K562 (cell line): ENCODE measurements around the gene AFF1. TPM values are rescaled to one million over a fixed set of nuclear protein-coding genes. Genes with fewer than 3 reads are reported as not detected.

ENCODE experiments used
- CBX1 ChIP-seq: sonication (generic); IDR thresholded peaks from 2 replicates; pipeline ENCODE4 v1.6.1; 2016; ENCODE audit warnings: antibody characterized with exemption, low read depth, mild to moderate bottlenecking
- E2F1 ChIP-seq: sonication (generic); formaldehyde crosslinking; IDR thresholded peaks from 2 replicates; pipeline ENCODE4 v1.8.1; 2023; ENCODE audit warnings: mild to moderate bottlenecking, missing genetic modification reagents, moderate library complexity
- EGR1 ChIP-seq: fragments of 450-650 bp; conservative IDR thresholded peaks from 2 replicates; pipeline ENCODE4 v1.6.1; 2017; ENCODE audit warnings: mild to moderate bottlenecking
- ELK1 ChIP-seq: sonication (generic); formaldehyde crosslinking; IDR thresholded peaks from 2 replicates; pipeline ENCODE4 v1.8.1; 2022; ENCODE audit warnings: missing genetic modification reagents
- FIP1L1 ChIP-seq: fragments of 200-400 bp; formaldehyde crosslinking; IDR thresholded peaks from 2 replicates; pipeline ENCODE4 v1.6.1; 2018; ENCODE audit warnings: mild to moderate bottlenecking, low read depth, low read length; ENCODE audit not compliant: poor library complexity, severe bottlenecking
- FOXP1 ChIP-seq: sonication (generic); formaldehyde crosslinking; IDR thresholded peaks from 2 replicates; pipeline ENCODE4 v1.8.0; 2022; ENCODE audit warnings: mild to moderate bottlenecking, missing genetic modification reagents
- HDAC3 ChIP-seq: fragments of 450-650 bp; IDR thresholded peaks from 2 replicates; pipeline ENCODE4 v1.6.1; 2018; ENCODE audit warnings: borderline replicate concordance, mild to moderate bottlenecking, moderate library complexity; ENCODE audit not compliant: partially characterized antibody
- HMGN3 ChIP-seq: IDR thresholded peaks from 2 replicates; pipeline ENCODE4 v1.6.1; 2011; ENCODE audit warnings: borderline replicate concordance, low read depth, mild to moderate bottlenecking, mixed read lengths, low read length; ENCODE audit not compliant: insufficient read length; ENCODE audit errors: extremely low read depth
- KDM5B ChIP-seq: fragments of 200-600 bp; sonication (generic); IDR thresholded peaks from 2 replicates; pipeline ENCODE4 v1.6.1; 2012; ENCODE audit warnings: low read depth, mild to moderate bottlenecking, moderate library complexity, low read length, control low read depth, inconsistent platforms; ENCODE audit not compliant: insufficient replicate concordance
- KLF1 ChIP-seq: fragments of 450-650 bp; IDR thresholded peaks from 2 replicates; pipeline ENCODE4 v1.6.1; 2016; ENCODE audit warnings: missing genetic modification characterization, missing compliant biosample characterization
- MYC ChIP-seq, 2 experiments: fragments of 250-450 bp in 1 of 2; sonication (Bioruptor Pico) in 1 of 2; IDR thresholded peaks; 2 replicates each; pipeline versions ENCODE4 v1.5.1 to v1.6.1; 2012 to 2021; ENCODE audit warnings: low read depth in 2 of 2, borderline replicate concordance in 1 of 2, improper control_type of control experiment in 1 of 2, low read length in 1 of 2, mild to moderate bottlenecking in 1 of 2, moderate library complexity in 1 of 2
- OTX1 ChIP-seq: fragments of 450-650 bp; formaldehyde crosslinking; IDR thresholded peaks from 2 replicates; pipeline ENCODE4 v1.4.0; 2022; ENCODE audit warnings: mild to moderate bottlenecking
- PHF8 ChIP-seq: fragments of 200-600 bp; sonication (generic); IDR thresholded peaks from 2 replicates; pipeline ENCODE4 v1.6.1; 2012; ENCODE audit warnings: mixed run types, mild to moderate bottlenecking, inconsistent platforms, low read length, moderate library complexity, borderline replicate concordance
- POLR2A ChIP-seq: fragments of 450-650 bp; conservative IDR thresholded peaks from 2 replicates; pipeline ENCODE4 v1.6.1; 2016
- PRDM10 ChIP-seq: fragments of 450-650 bp; IDR thresholded peaks from 2 replicates; pipeline ENCODE4 v1.6.1; 2018; ENCODE audit not compliant: partially characterized antibody
- ZBED1 ChIP-seq: IDR thresholded peaks from 2 replicates; pipeline ENCODE4 v1.6.1; 2014
- ZNF124 ChIP-seq: sonication (generic); formaldehyde crosslinking; IDR thresholded peaks from 2 replicates; pipeline ENCODE4 v1.8.1; 2022; ENCODE audit warnings: missing genetic modification reagents
- ZNF431 ChIP-seq: sonication (generic); formaldehyde crosslinking; IDR thresholded peaks from 2 replicates; pipeline ENCODE4 v1.8.0; 2022; ENCODE audit warnings: mild to moderate bottlenecking, missing genetic modification reagents
- ZNF740 ChIP-seq, 3 experiments: fragments of 200-800 bp in 1 of 3; sonication (Bioruptor generic) in 1 of 3; sonication (generic) in 1 of 3; formaldehyde crosslinking in 1 of 3; IDR thresholded peaks; 2 replicates each; pipeline versions ENCODE4 v1.6.1 to v1.8.0; 2016 to 2022; ENCODE audit warnings: mild to moderate bottlenecking in 2 of 3, missing compliant biosample characterization in 2 of 3, missing genetic modification characterization in 2 of 3, missing genetic modification reagents in 1 of 3
- polyA plus RNA-seq, 8 experiments: library from polyadenylated mRNA; depleted of rRNA in 4 of 8; stranded (reverse) in 5 of 8; unstranded in 3 of 8; fragments of >200 nt; fragmentation: Nextera tagmentation in 2 of 8; fragmentation: Illumina TruSeq in 1 of 8; extraction: Ambion mirVana in 2 of 8; extraction: Trizol in 1 of 8; gene quantifications; 2 replicates each; pipeline versions ENCODE4 v1.2.1 to v1.2.3, GENCODE V29; 2011 to 2014; ENCODE audit warnings: inconsistent platforms in 1 of 8, missing spikeins in 1 of 8
- total RNA-seq, 7 experiments: library from RNA; depleted of rRNA in 6 of 7; stranded (reverse); fragments of >200 nt in 6 of 7; fragmentation: Illumina TruSeq in 2 of 7; extraction: Trizol in 2 of 7; gene quantifications; 2 replicates each; pipeline versions ENCODE4 v1.2.1 to v1.2.3, GENCODE V29; 2011 to 2021; ENCODE audit warnings: low replicate concordance in 1 of 7

The AFF1 gene
- total and polyA plus RNA-seq, 9 of the 15 experiments (the other 6 are each of a cell fraction or from before 2014, with no cell fraction given) = 4.1 to 47.5 (median 17.2) TPM

- TF ChIP-seq MYC (IDR thresholded peaks at IDR 0.05; ENCODE audit: low read depth, low read length) (peak; percentile 45), MYC (CRISPR knock-in tag; IDR thresholded peaks at IDR 0.05; ENCODE audit: borderline replicate concordance, low read depth) (0 out of 2 replicates have a peak, but pooled peaks have one; percentile 27), FOXP1 (CRISPR knock-in tag) (peak; percentile 5; the same call in 1 of the 2 replicates), PHF8 (peak; percentile 60; the same call in 1 of the 2 replicates), CBX1 (peak; percentile 47; the same call in 1 of the 2 replicates), HDAC3 (no peak), ZNF124 (no peak), E2F1 (peak; percentile 53; the same call in 1 of the 2 replicates), HMGN3 (peak; percentile 67), KDM5B (peak; percentile 86), PRDM10 (peak; percentile 74), ELK1 (CRISPR knock-in tag) (no peak), ZBED1 (peak; percentile 43; the same call in 1 of the 2 replicates), EGR1 (peak; percentile 82; the same call in 1 of the 2 replicates), FIP1L1 (peak; percentile 60), POLR2A (peak; percentile 57; the same call in 1 of the 2 replicates), ZNF431 (0 out of 2 replicates have a peak, but pooled peaks have one; percentile 11), OTX1 (CRISPR knock-in tag) (no peak), KLF1 (0 out of 2 replicates have a peak, but pooled peaks have one; percentile 48), ZNF740 (CRISPR knock-in tag; IDR thresholded peaks at IDR 0.05) (peak; percentile 96), ZNF740 (tag; IDR thresholded peaks at IDR 0.05) (peak in 1 of 2 experiments; percentile 80; a peak in 1 of 4 replicates)
These were observed at the start of gene AFF1 (continued) for GRCh38 chr4:86934771-86935565.
